MM.1S (cell line): Measurements from ENCODE around the gene JUN.

Experiments
- DNase-seq: peaks from one replicate; pipeline ENCODE4 v3.0.0-alpha.2; 2015
- H2AFZ ChIP-seq: fragments of 300-600 bp; sonication (generic); 2 replicates; pipeline ENCODE4 v1.6.0; 2016; ENCODE audit warnings: antibody characterized with exemption, low read length
- H3F3A ChIP-seq: fragments of 300-600 bp; sonication (generic); 2 replicates; pipeline ENCODE4 v1.6.1; 2016; ENCODE audit warnings: mild to moderate bottlenecking, antibody characterized with exemption, low read length, moderate library complexity, mixed read lengths; ENCODE audit not compliant: insufficient read depth
- H3K27ac ChIP-seq: fragments of 300-600 bp; sonication (generic); 2 replicates; pipeline ENCODE4 v1.5.1; 2016; ENCODE audit warnings: mild to moderate bottlenecking, low read length
- H3K27me3 ChIP-seq: fragments of 300-600 bp; sonication (generic); replicated peaks from 2 replicates; pipeline ENCODE4 v1.6.0; 2016; ENCODE audit warnings: low read length; ENCODE audit not compliant: insufficient read depth
- H3K36me3 ChIP-seq: fragments of 300-600 bp; sonication (generic); replicated peaks from 2 replicates; pipeline ENCODE4 v1.6.1; 2016; ENCODE audit warnings: mild to moderate bottlenecking, low read length, mixed read lengths; ENCODE audit not compliant: insufficient read depth
- H3K4me1 ChIP-seq: fragments of 300-600 bp; sonication (generic); 2 replicates; pipeline ENCODE4 v1.6.1; 2016; ENCODE audit warnings: low read length, mixed read lengths
- H3K4me2 ChIP-seq: fragments of 300-600 bp; sonication (generic); 2 replicates; pipeline ENCODE4 v1.6.0; 2016; ENCODE audit warnings: low read depth, low read length
- H3K4me3 ChIP-seq: fragments of 300-600 bp; sonication (generic); 2 replicates; pipeline ENCODE4 v1.5.1; 2016; ENCODE audit warnings: low read length, mixed read lengths
- H3K79me2 ChIP-seq: fragments of 300-600 bp; sonication (generic); 2 replicates; pipeline ENCODE4 v1.6.1; 2016; ENCODE audit warnings: mixed run types, low read length, mixed read lengths
- H3K9ac ChIP-seq: fragments of 300-600 bp; sonication (generic); 2 replicates; pipeline ENCODE4 v1.6.1; 2016; ENCODE audit warnings: low read length, mixed read lengths
- H3K9me2 ChIP-seq: fragments of 300-600 bp; sonication (generic); replicated peaks from 2 replicates; pipeline ENCODE4 v1.6.1; 2016; ENCODE audit warnings: mild to moderate bottlenecking, low read length, mixed read lengths; ENCODE audit not compliant: insufficient read depth
- H3K9me3 ChIP-seq: fragments of 300-600 bp; sonication (generic); replicated peaks from 2 replicates; pipeline ENCODE4 v1.6.1; 2016; ENCODE audit warnings: mild to moderate bottlenecking, low read length, mixed read lengths; ENCODE audit not compliant: insufficient read depth
- H4K20me1 ChIP-seq: fragments of 300-600 bp; sonication (generic); 2 replicates; pipeline ENCODE4 v1.6.1; 2016; ENCODE audit warnings: mild to moderate bottlenecking, low read length, moderate library complexity, mixed read lengths; ENCODE audit not compliant: insufficient read depth
- CTCF ChIP-seq: fragments of 300-600 bp; sonication (generic); IDR thresholded peaks from 2 replicates; pipeline ENCODE4 v1.5.1; 2016; ENCODE audit warnings: antibody characterized with exemption, low read length, mixed read lengths
- EZH2 ChIP-seq: fragments of 300-600 bp; sonication (generic); optimal IDR thresholded peaks from 2 replicates; pipeline ENCODE3; 2017; ENCODE audit warnings: low read depth, mild to moderate bottlenecking, antibody characterized with exemption, low read length, mixed read lengths
- EZH2phosphoT487 ChIP-seq: fragments of 300-600 bp; sonication (generic); IDR thresholded peaks from 2 replicates; pipeline ENCODE4 v1.6.1; 2018; ENCODE audit warnings: antibody characterized with exemption, low read length

Gene JUN

GRCh38 chr1:58783993-58784757, at the start of gene JUN:
TSS of gene JUN (minus strand) at chr1:58784047. CDS start at chr1:58783070, 977 bp downstream.
- peak; percentile 99 for DNase-seq
- Histone ChIP-seq H3F3A (peaks cover 54% of the 10 kb centered on the region), H2AFZ (peak within 1 kb of the TSS; percentile 77)

GRCh38 chr1:58833166-58833565, 49.3 kb upstream of the JUN start:
- TF ChIP-seq EZH2 (no peak), EZH2phosphoT487 (no peak), CTCF (no peak)
- H4K20me1 ChIP-seq: no peaks in the 10 kb centered on the region
- H3K9me2 ChIP-seq: no peaks in the 10 kb centered on the region
- no peaks in the 10 kb centered on the region for H3F3A ChIP-seq
- H3K9me3 ChIP-seq: no peaks in the 10 kb centered on the region
- no peaks in the 10 kb centered on the region for H3K4me1 ChIP-seq
- H3K79me2 ChIP-seq: no peaks in the 10 kb centered on the region
- H3K27ac ChIP-seq: no peak overlapping the region
- no peak overlapping the region for H3K9ac ChIP-seq
- H2AFZ ChIP-seq: no peak overlapping the region
- H3K4me3 ChIP-seq: no peak overlapping the region
- DNase-seq: no peak
- H3K4me2 ChIP-seq: no peak overlapping the region
- H3K27me3 ChIP-seq: no peaks in the 10 kb centered on the region
- H3K36me3 ChIP-seq: no peaks in the 10 kb centered on the region

More at GRCh38 chr1:58783993-58784757, at the start of gene JUN:
- H3K4me1 ChIP-seq: peaks cover 35% of the 10 kb centered on the region
- H3K27ac ChIP-seq: peak within 1 kb of the TSS; percentile 95
- peak within 1 kb of the TSS; percentile 97 for H3K9ac ChIP-seq
- H3K27me3 ChIP-seq: peaks cover 18% of the 10 kb centered on the region
- H3K9me2 ChIP-seq: no peaks in the 10 kb centered on the region
- peaks cover 19% of the 10 kb centered on the region for H3K79me2 ChIP-seq
- peak within 1 kb of the TSS; percentile 82 for H3K4me3 ChIP-seq
- H3K9me3 ChIP-seq: no peaks in the 10 kb centered on the region
- H3K36me3 ChIP-seq: no peaks in the 10 kb centered on the region
- no peaks in the 10 kb centered on the region for H4K20me1 ChIP-seq
- TF ChIP-seq CTCF (no peak), EZH2 (no peak), EZH2phosphoT487 (no peak)
- peak within 1 kb of the TSS; percentile 93 for H3K4me2 ChIP-seq

DNA sequence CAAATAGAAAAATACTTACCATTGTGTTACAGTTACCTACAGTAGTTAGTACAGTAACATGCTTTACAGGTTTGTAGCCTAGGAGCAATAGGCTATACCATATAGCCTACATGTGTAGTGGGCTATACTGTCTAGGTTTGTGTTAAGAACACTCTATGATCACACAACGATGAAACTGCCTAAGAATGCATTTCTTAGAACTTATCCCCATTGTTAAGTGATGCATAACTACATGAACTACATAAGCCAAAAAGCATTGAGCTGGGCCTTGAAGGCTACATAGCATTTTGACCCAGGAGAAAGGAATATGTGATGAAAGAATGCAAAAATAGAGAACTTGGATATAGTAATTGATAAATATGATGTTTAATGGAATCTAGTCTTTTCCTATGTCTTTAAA, 46.4 kb upstream of the JUN start:
- Histone ChIP-seq H3K9me2 (no peaks in the 10 kb centered on the region), H3K4me3 (no peak overlapping the region), H2AFZ (no peak overlapping the region), H3K27ac (no peak overlapping the region), H3K9me3 (no peaks in the 10 kb centered on the region), H3K4me2 (no peak overlapping the region), H3K27me3 (no peaks in the 10 kb centered on the region), H3K36me3 (no peaks in the 10 kb centered on the region), H3F3A (no peaks in the 10 kb centered on the region), H3K4me1 (no peaks in the 10 kb centered on the region), H4K20me1 (no peaks in the 10 kb centered on the region), H3K79me2 (no peaks in the 10 kb centered on the region), H3K9ac (no peak overlapping the region)
- DNase-seq: no peak
- TF ChIP-seq EZH2 (no peak), CTCF (no peak), EZH2phosphoT487 (no peak)
